OCI-LY1 (cell line): ENCODE measurements around the gene PDGFD.

Source experiments
- EZH2 ChIP-seq: fragments of 200-600 bp; sonication (generic), shearing (Covaris generic); IDR thresholded peaks from 2 replicates; pipeline ENCODE4 v1.8.0; 2017; ENCODE audit warnings: borderline replicate concordance, mixed run types, mild to moderate bottlenecking, antibody characterized with exemption, low read length, moderate library complexity, mixed read lengths
- TF ChIP-seq, protein P1 (sequence below): fragments of 200-600 bp; sonication (generic), shearing (Covaris generic); IDR thresholded peaks from 2 replicates; pipeline ENCODE4 v1.5.1; 2017; ENCODE audit warnings: mild to moderate bottlenecking, antibody characterized with exemption, low read length, moderate library complexity, mixed read lengths

DNA sequence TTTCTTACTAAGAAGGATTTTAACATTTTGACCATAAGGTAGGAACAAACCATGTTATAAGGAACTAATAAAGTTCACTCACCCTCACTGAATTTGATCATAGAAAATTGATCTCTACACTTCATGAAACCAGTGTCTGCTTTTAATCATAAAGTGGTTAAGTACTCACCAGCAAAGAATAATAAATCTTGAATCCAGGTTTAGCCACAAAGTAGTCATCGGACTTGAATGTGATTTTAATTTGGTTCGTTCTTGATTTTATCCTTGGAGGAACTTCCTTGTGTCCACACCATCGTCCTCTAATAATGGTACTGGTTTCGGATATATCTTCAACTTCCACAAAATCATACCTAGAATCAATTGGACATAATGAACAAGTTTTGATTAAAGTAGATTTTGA lies 168.1 kb downstream of the PDGFD start:
- no peak for TF ChIP-seq EZH2
- TF ChIP-seq, protein P1, sequence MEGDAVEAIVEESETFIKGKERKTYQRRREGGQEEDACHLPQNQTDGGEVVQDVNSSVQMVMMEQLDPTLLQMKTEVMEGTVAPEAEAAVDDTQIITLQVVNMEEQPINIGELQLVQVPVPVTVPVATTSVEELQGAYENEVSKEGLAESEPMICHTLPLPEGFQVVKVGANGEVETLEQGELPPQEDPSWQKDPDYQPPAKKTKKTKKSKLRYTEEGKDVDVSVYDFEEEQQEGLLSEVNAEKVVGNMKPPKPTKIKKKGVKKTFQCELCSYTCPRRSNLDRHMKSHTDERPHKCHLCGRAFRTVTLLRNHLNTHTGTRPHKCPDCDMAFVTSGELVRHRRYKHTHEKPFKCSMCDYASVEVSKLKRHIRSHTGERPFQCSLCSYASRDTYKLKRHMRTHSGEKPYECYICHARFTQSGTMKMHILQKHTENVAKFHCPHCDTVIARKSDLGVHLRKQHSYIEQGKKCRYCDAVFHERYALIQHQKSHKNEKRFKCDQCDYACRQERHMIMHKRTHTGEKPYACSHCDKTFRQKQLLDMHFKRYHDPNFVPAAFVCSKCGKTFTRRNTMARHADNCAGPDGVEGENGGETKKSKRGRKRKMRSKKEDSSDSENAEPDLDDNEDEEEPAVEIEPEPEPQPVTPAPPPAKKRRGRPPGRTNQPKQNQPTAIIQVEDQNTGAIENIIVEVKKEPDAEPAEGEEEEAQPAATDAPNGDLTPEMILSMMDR: no peak
